Measurements from ENCODE around the gene RETREG1.

RETREG1 gene

GRCh38 chr5:16578474-16578883 is 38.3 kb downstream of the RETREG1 start:
- Mint-ChIP-seq H3K9me3 (peaks cover 5% of the 10 kb centered on the region), H3K4me3 (no peak overlapping the region), H3K27ac (no peak overlapping the region), H3K27me3 (no peaks in the 10 kb centered on the region), H3K4me1 (peaks cover 6% of the 10 kb centered on the region), H3K36me3 (peaks cover 5% of the 10 kb centered on the region)
- no peak for ATAC-seq

DNA sequence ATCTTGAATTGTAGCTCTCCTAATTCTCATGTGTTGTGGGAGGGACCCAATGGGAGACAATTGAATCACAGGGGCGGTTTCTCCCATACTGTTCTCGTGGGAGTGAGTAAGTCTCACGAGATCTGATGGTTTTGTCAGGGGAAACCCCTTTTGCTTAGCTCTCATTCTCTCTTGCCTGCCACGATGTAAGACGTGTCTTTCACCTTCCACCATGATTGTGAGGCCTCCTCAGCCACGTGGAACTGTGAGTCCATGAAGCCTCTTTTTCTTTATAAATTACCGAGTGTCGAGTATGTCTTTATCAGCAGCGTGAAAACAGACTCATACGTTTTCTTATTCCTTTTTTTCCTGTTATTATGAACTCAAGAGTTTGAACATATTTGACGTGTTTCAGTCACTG is 39.1 kb downstream of the RETREG1 start:
- Mint-ChIP-seq H3K4me1 (peaks cover 6% of the 10 kb centered on the region), H3K36me3 (peaks cover 5% of the 10 kb centered on the region), H3K27ac (no peak overlapping the region), H3K27me3 (no peaks in the 10 kb centered on the region), H3K4me3 (no peak overlapping the region), H3K9me3 (peaks cover 5% of the 10 kb centered on the region)
- ATAC-seq = no peak

DNA sequence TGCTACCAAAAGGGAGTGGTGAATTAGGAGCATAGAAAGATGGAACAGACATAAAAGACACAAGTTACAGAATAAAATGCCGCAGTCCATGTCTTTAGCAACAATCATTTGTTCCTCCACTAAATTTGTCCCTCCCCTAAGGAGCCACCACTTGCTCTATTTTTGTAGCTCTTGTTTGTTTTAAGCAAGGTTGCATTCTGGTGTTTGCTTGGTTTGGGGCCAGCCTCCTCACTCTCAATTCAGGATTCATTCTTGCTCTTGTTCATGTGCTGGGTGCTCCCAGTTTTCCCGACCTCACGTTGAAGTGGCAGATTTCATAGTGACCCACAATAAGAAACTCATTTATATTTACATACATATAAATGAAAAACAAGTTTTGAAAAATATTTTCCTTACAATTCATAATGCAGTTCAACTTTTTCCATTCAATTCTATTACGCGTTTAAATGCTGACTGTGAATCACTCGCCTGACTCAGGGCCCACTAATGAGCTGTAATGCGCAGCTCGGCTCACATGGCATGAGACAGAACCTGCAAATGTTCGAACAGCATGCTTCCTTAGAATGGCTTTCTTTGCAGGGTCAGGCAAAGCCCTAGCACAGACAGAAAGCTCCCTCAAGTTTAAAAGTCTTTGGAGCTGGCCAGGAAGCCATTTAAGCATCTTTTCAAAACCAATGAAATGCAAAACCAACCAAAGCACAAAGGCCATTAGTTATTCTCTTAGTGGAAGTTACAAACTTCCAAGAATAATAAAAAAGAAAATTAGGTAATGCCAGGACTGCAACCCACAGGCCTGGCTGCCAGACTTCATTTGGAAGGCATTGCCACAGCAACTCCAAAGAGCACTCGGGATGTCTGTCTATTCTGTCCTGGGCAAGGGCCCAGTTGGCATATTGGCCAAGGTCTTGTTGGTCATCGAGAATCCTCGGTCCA is 41.7 kb downstream of the RETREG1 start:
- peaks cover 5% of the 10 kb centered on the region for H3K9me3 Mint-ChIP-seq
- ATAC-seq = no peak
- peaks cover 10% of the 10 kb centered on the region for H3K36me3 Mint-ChIP-seq
- H3K4me1 Mint-ChIP-seq = peaks cover 6% of the 10 kb centered on the region
- H3K4me3 Mint-ChIP-seq = no peak overlapping the region
- H3K27me3 Mint-ChIP-seq = no peaks in the 10 kb centered on the region
- no peak overlapping the region for H3K27ac Mint-ChIP-seq

- no peak for ATAC-seq
- H3K4me3 Mint-ChIP-seq = no peak overlapping the region
- no peak overlapping the region for H3K27ac Mint-ChIP-seq
- H3K36me3 Mint-ChIP-seq = peaks cover 10% of the 10 kb centered on the region
- H3K9me3 Mint-ChIP-seq = peaks cover 5% of the 10 kb centered on the region
- peaks cover 6% of the 10 kb centered on the region for H3K4me1 Mint-ChIP-seq
- H3K27me3 Mint-ChIP-seq = no peaks in the 10 kb centered on the region
These were observed 43.4 kb downstream of the RETREG1 start for GRCh38 chr5:16573401-16573800.

DNA sequence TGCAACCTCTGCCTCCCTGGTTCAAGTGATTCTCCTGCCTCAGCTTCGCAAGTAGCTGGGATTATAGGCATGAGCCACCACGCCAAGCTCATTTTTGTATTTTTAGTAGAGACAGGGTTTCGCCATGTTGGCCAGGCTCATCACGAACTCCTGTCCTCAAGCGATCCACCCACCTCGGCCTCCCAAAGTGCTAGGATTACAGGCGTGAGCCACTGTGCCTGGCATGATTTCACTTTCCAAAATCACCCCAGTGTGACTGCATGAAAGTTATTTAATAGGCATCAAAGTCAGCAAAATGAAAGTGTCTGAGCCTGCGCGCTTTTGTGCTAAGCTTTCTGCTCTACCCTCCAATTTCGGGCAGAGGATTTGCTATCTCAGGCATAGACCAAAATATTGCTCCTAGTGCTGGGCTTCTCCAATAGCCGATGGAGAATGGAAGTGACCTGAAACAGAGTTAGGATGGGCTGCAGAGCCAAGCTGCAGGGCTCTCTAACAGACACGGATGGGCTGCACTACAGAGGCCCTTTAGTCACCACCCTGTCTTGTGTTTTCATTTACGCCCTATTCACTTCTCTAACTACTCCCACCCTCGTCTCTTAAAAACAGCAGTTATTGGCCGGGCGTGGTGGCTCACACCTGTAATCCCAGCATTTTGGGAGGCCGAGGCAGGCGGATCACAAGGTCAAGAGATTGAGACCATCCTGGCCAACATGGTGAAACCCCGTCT is 44.3 kb downstream of the RETREG1 start:
- no peak for ATAC-seq
- H3K27ac Mint-ChIP-seq = no peak overlapping the region
- no peaks in the 10 kb centered on the region for H3K9me3 Mint-ChIP-seq
- no peak overlapping the region for H3K4me3 Mint-ChIP-seq
- H3K4me1 Mint-ChIP-seq = peaks cover 6% of the 10 kb centered on the region
- no peaks in the 10 kb centered on the region for H3K27me3 Mint-ChIP-seq
- H3K36me3 Mint-ChIP-seq = peaks cover 6% of the 10 kb centered on the region

DNA sequence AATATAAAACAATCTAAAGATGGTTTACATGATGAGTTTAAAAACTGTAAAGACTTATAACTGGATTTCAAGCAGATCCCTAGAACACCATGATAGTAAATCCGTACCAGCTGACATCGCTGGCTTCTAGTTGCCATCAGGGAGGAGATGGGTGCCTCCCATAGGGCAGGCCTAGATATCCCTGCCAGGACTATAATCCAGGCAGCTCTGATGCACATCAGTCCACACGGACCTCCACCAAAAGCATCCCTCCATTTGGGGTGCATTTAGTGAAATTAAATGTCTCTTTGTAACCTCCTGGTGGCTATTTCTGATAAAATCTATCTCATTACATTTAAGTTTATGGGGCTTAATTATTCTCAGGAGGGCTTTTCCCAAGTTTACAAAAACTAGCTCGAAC is 45.8 kb downstream of the RETREG1 start:
- no peaks in the 10 kb centered on the region for H3K9me3 Mint-ChIP-seq

DNA sequence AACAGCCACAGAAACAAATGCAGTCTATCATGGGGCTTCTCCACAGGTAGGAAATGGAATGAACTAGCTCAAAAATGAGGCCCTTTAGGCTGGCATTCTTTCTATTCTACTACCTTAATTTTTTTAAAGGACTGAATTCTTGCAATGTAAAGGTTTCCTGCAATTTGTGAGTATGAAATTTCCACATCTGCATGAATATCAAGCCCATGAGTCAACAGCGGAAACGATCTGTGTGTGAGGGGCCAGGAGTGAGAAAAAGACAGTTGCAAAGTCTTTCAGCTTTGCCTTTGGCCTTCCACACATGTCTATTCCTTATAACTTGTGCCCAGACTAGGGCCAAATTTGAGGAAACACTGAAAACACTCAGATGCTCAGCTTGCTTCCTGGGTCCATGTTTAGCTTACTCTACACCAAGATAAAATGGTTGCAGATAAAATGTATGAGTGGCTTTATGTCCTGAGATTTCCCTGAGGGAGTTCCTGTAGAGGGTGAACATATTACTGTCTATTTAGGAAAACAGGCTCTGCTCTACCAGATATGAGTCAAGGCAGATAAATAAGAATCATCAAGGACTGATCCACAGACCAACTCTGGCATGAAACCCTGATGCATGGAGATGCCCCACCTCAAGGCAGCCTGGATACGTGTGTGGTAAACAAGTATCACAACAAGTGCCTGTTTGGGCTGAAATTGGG is 46.5 kb downstream of the RETREG1 start:
- no peak overlapping the region for H3K27ac Mint-ChIP-seq
- H3K27me3 Mint-ChIP-seq = no peaks in the 10 kb centered on the region
- no peak overlapping the region for H3K4me3 Mint-ChIP-seq
- no peaks in the 10 kb centered on the region for H3K9me3 Mint-ChIP-seq
- H3K36me3 Mint-ChIP-seq = peaks cover 17% of the 10 kb centered on the region
- H3K4me1 Mint-ChIP-seq = peaks cover 6% of the 10 kb centered on the region
- no peak for ATAC-seq

More for the DNA sequence above, 45.8 kb downstream of the RETREG1 start:
- peaks cover 16% of the 10 kb centered on the region for H3K36me3 Mint-ChIP-seq
- ATAC-seq = no peak
- no peak overlapping the region for H3K27ac Mint-ChIP-seq
- H3K27me3 Mint-ChIP-seq = no peaks in the 10 kb centered on the region
- H3K4me1 Mint-ChIP-seq = peaks cover 6% of the 10 kb centered on the region
- no peak overlapping the region for H3K4me3 Mint-ChIP-seq

DNA sequence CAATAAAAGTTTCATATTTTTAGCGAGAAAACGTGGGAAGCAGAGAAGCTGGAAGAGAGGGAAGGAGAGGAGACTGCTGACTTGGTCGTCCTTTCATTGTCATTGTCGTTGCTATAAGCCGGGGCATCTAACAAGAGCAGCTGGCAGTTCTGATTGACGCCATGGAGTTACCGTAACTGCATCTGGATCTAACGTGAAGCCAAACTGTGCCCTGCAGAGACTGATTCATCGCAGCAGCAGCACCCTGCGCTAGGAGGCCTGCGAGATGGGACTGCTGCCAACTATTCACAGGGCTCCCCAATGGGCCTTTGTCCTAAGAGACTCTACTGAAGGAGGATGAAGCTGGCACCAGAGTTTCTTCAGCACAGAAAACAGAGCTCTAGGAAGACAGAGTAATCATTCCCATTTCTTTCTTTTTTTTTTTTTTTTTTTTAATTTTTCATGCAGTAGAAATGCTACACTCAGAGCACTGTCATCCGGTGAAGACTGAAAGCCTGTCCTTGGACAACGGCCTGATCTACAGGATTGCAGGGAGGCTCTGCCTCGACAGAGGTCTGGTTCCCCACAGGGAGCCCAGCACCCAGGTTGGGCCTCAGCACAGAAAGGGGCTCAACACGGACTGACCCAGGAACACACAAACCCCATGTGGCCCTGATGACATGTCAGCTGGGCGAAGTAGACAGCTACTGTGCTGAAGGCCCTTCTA is 47.8 kb downstream of the RETREG1 start:
- Mint-ChIP-seq H3K27me3 (no peaks in the 10 kb centered on the region), H3K4me3 (no peak overlapping the region), H3K9me3 (no peaks in the 10 kb centered on the region), H3K27ac (no peak overlapping the region), H3K4me1 (peaks cover 2% of the 10 kb centered on the region), H3K36me3 (peaks cover 20% of the 10 kb centered on the region)
- ATAC-seq = no peak

DNA sequence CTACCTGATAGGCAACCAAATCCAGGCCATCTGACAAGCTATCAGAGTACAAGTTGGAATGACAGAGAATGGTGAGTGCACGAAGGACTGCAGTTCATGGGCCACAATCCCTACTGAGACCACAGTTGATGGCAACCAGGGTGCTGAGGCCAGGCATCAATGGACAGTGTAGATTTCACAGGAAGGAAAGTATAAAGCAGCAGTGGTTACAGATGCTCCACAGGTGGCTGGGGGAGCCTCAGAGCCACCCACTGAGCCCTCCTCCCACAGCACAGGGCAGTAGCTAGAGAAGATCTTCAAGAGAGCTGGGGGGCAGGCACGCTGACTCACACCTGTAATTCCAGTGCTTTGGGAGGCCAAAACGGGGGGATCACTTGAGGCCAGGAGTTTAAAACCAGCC is 49.4 kb downstream of the RETREG1 start:
- Mint-ChIP-seq H3K4me3 (no peak overlapping the region), H3K27ac (no peak overlapping the region), H3K27me3 (no peaks in the 10 kb centered on the region), H3K4me1 (no peaks in the 10 kb centered on the region), H3K36me3 (peaks cover 20% of the 10 kb centered on the region), H3K9me3 (no peaks in the 10 kb centered on the region)
- ATAC-seq = no peak

- Mint-ChIP-seq H3K4me1 (no peaks in the 10 kb centered on the region), H3K27ac (no peak overlapping the region), H3K36me3 (peaks cover 15% of the 10 kb centered on the region), H3K9me3 (no peaks in the 10 kb centered on the region), H3K4me3 (no peak overlapping the region), H3K27me3 (no peaks in the 10 kb centered on the region)
- ATAC-seq = no peak
These were observed 51.7 kb downstream of the RETREG1 start for GRCh38 chr5:16565118-16565517.

- Mint-ChIP-seq H3K27ac (no peak overlapping the region), H3K9me3 (no peaks in the 10 kb centered on the region), H3K4me1 (no peaks in the 10 kb centered on the region), H3K4me3 (no peak overlapping the region), H3K36me3 (peaks cover 15% of the 10 kb centered on the region), H3K27me3 (no peaks in the 10 kb centered on the region)
- ATAC-seq = no peak
These were observed 52.4 kb downstream of the RETREG1 start for GRCh38 chr5:16564248-16564867.

- ATAC-seq = no peak
- Mint-ChIP-seq H3K27ac (no peak overlapping the region), H3K4me1 (no peaks in the 10 kb centered on the region), H3K4me3 (no peak overlapping the region), H3K27me3 (no peaks in the 10 kb centered on the region), H3K9me3 (no peaks in the 10 kb centered on the region), H3K36me3 (peaks cover 15% of the 10 kb centered on the region)
These were observed 53.1 kb downstream of the RETREG1 start for GRCh38 chr5:16563686-16564085.

DNA sequence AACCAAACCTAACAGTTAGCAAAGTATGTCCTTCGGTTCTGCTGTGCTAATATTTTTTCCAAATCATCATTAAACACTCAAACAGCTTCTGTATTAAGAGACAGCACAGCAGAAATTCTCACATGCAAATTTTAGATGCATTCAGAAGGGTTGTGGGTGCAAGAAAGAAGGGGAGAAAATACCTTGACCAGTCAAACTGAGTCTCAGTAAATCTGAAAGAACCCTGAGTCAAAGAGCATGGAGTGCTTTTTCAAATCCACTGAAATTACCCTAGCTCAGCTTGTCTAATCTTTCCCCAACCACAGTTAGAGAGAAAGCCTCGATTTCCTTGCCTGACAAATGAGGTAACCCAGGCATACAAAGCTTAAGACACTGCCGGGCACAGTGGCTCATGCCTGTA is 55.1 kb downstream of the RETREG1 start:
- no peaks in the 10 kb centered on the region for H3K27me3 Mint-ChIP-seq
- no peaks in the 10 kb centered on the region for H3K9me3 Mint-ChIP-seq
- no peak overlapping the region for H3K4me3 Mint-ChIP-seq
- H3K27ac Mint-ChIP-seq = no peak overlapping the region
- no peaks in the 10 kb centered on the region for H3K4me1 Mint-ChIP-seq
- ATAC-seq = no peak
- H3K36me3 Mint-ChIP-seq = peaks cover 6% of the 10 kb centered on the region

DNA sequence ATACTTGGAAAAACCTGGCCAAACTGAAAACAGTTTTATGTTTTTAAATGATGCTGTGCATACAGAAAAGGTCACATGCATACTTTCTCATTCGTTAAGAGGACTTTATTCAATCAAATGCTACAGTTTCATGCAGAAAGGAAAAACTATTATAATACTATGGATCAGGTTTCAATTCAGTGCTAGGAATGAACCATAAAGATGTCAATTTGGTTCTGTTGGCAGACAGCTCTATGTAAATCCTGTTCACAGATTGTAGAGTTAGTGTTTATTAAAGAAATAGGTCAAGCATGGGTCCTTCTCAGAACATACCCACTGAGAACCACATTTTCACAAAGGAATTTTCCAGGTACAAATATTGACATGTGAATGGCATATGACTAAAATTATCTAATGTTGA is 57.1 kb downstream of the RETREG1 start:
- no peak for ATAC-seq
- no peaks in the 10 kb centered on the region for H3K36me3 Mint-ChIP-seq
- no peak overlapping the region for H3K27ac Mint-ChIP-seq
- no peaks in the 10 kb centered on the region for H3K27me3 Mint-ChIP-seq
- no peaks in the 10 kb centered on the region for H3K9me3 Mint-ChIP-seq
- no peaks in the 10 kb centered on the region for H3K4me1 Mint-ChIP-seq
- no peak overlapping the region for H3K4me3 Mint-ChIP-seq
